IPS DF 19.7 (cell line): Measurements from ENCODE around the gene USP6NL.
"Not testable (repeated sequence)": the region's sequence is repeated elsewhere in the genome, so short reads cannot be mapped to it uniquely, and the experiment has no call there.

Source experiments
- DNase-seq: peaks from one replicate; pipeline ENCODE4 v3.0.0-alpha.2; 2013; ENCODE audit warnings: low read depth, low spot score

USP6NL gene

GRCh38 chr10:11447586-11447985 is 163.9 kb downstream of the USP6NL start:
- DNase-seq, result no peak

GRCh38 chr10:11446864-11447263 is 164.6 kb downstream of the USP6NL start:
- no peak for DNase-seq

DNA sequence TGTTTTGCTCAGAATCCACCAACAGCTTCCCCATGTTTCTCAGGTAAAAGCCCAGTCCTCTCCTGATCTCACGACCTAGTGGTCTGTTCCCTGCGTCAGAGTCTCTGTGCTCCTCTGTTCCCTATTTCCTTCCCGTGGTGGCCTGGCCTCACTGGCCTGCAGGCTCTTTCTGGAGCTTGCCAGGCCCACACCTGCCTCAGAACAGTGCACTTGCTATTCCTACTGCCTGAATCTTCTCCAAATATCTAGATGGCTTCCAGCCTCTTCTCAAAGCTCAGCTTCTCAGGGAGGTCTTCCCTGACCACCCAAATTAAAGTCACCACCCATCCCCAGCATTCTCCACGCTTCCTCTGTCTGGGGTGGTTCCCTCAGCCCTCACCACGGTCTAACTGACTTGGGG is 165.3 kb downstream of the USP6NL start:
- no peak for DNase-seq

- DNase-seq, result no peak
Observed at GRCh38 chr10:11444531-11445228, 166.8 kb downstream of the USP6NL start.

DNA sequence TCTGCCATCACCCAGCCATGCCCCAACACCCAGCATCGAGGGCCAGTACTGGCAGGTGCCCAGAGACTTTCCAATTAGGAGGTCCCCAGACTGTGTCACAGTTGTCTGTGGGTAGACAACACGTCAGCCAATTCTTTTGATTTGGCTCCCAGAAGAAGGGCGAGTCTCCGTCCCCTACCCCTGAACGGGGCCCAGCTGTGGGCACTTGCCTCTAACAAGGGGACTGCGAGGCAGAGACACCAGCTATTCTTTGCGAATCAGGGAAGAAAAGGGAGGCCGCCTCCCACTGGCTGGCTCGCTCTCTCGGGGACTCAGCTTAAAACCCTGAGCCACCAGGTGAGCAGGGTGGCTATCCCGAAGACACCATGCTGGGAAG is 167.3 kb downstream of the USP6NL start:
- DNase-seq, result no peak

DNA sequence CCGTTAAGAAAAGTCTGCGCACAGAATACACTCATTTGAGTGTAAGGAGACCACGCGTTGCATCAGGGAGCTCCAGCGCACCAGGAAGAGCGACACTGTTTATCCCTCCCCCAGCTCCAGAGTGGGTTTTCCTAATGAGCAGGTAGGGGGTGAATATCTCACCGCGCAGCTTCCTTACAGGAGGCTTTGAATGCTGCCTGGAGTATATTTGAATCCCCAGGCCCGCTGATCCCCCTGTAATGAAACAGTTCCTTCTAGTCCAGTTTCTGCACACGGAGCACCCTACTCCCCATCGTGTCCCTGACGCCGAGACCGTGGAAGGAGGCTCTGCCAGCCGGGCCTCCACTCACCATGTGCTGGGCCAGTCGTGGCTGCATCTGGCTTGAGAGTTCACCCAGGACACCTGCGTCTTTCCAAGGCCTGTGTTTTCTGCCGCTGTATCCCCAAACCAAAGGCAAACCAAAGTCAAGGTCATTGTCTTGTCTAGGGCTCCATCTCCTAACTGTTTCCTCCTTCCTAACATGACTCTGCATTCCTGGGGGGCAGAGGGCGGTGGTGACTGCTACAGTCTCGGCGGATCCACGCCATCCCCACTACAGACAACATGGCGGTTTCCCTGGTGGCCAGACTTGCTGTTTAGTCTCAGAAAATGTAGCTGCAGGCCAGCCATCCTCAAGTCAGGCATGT is 167.8 kb downstream of the USP6NL start:
- DNase-seq, result no peak

- DNase-seq, result no peak
Observed at GRCh38 chr10:11442001-11442773, 169.3 kb downstream of the USP6NL start.

DNA sequence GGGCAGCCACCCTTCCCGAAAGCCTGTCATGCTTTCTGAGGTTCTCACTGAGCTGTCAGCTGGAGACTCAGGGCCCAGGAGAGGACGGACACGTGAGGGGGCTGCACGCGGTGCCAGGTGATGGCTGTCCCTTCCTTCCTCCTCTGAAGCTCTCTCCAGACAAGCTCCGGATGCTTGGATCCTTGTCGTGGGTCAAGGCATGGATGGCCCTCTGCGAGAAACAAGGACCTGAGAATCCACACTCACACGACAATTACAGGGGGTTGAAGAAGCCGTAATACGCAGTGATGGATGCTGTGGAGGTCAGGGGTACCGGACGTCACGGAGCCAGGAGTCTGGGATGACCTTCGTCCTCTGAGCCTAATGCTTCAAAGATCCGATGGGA is 170.3 kb downstream of the USP6NL start:
- no peak for DNase-seq

- no peak for DNase-seq
Observed at GRCh38 chr10:11440250-11441150, 170.9 kb downstream of the USP6NL start.

GRCh38 chr10:11439523-11440053 is 171.9 kb downstream of the USP6NL start:
- DNase-seq, result no peak

DNA sequence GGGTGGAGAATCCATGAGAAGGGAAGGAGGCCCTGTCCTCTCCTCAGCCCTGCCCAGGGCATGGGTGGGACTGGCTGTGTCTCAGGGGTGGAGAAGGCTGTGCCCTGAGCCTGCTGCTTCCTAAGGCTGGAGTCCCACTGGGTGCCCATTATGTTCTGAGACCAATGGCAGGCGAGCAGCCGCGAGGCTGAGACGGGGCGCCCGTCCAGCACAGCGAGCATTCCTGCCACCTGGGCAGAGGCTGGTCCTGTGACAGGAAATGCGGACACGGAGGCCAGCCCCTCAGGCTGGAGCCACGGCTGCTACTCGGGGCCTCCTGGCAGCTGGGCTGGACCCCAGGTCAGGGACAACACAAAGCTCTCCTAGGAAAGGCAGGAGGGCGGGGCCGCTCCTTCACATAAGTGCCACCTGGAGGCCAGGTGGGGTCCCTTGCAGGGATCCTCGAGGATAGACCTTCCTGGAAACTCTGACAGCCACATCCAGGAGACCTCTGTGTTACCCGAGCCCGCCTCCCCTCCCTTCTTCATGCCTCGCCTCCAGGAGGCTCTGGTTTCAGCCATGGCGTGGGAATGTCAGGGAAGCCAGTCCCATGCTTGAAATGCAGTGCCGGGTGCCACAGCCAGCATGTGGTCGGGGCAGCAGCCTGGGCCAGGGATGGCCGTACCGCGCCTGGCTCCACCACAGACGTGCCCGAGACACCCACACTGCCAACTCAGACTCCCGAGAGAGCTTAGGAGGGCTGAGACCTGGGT is 173.9 kb downstream of the USP6NL start:
- DNase-seq, result peak; percentile 56

GRCh38 chr10:11436445-11436844 is 175.0 kb downstream of the USP6NL start:
- DNase-seq, result not testable (repeated sequence)

DNA sequence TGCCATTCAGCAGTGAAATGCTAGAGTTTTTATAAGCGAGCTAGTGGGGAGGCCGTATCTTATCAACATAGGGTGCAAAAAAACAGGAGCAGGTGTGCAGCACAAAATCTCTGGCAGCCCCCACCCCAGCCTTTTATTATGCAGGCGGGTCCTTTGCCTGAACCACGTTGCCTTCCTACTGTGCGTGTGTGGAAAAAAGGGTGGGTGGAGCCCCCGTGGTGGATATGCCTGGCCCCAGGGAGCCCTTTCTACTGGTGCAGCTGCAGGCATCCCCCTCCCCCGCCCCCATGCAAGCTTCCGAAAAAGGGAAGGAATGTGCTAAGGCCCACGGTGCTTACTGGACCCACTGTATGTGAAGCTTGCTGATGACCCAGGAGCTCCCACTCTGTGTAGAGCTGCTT is 175.9 kb downstream of the USP6NL start:
- no peak for DNase-seq

DNA sequence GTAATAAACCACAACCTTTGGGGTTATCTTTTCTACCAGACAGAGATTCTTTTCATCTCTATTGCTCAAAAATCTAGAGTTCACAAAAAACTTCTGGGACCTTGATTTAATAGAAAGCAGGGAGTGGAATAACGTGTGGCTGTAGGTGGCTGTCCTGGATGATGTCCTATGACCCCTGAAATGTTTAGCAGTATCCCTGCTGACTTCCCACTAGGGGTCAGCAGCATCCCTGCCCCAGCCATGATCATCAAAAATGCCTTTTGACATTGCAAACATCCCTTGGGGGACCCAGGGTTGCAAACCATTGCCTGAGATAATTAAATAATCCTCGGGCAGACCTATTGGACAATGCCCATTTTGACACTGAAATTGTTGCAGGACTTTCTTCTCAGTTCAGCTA is 177.1 kb downstream of the USP6NL start:
- no peak for DNase-seq

GRCh38 chr10:11433657-11434056 is 177.8 kb downstream of the USP6NL start:
- no peak for DNase-seq

GRCh38 chr10:11431216-11431555 is 180.3 kb downstream of the USP6NL start:
- DNase-seq, result no peak

- no peak for DNase-seq
Observed at GRCh38 chr10:11430421-11431215, 180.8 kb downstream of the USP6NL start.

GRCh38 chr10:11429439-11430052 is 181.9 kb downstream of the USP6NL start:
- DNase-seq, result no peak

DNA sequence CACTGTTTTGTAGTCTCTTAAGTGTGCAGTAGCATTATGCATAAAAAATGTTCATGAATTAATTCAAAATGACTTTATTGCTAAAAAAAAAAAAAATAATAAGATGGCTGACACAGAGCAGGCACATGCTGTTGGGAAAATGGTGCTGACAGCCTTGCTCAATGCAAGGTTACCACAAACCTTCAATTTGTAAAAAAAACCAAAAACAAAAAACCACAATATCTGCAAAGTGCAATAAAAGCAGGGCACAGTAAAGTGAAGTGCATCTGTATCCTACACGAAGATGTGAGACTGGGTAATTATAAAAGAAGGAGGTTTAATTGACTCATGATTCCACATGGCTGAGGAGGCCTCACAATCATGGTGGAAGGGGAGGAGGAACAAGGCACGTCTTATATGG is 185.8 kb downstream of the USP6NL start:
- DNase-seq, result no peak

GRCh38 chr10:11425296-11425610 is 186.2 kb downstream of the USP6NL start:
- DNase-seq, result no peak
